ENCODE data around the gene GAB2. TPM values are rescaled to one million over a fixed set of nuclear protein-coding genes. Genes with fewer than 3 reads are reported as not detected.
"Not testable (repeated sequence)": the region's sequence is repeated elsewhere in the genome, so short reads cannot be mapped to it uniquely, and the experiment has no call there.

GAB2 gene
- total and polyA plus RNA-seq, 8 donors, result 18.8 to 59.6 (median 19.7) TPM

DNA sequence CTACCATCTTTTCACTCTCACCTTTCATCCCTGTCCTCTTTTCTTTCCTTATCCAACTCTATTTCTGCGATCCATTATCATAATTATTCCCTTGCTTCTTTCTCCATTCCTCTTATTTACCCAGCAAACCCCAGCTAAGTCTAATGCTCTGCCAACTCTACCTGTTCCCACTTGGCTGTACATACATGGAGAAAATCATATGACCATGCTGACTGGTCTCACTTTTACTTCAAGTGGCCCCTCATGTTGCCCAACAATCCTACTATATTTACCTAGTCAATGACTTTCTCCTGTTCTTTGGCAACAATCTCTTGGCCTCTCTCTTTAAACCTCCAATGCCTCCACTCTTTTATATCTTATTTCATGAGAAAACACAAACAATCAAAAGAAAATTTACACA is 134.8 kb downstream of the GAB2 start:
- peak; percentile 72 for ATAC-seq
- H3K4me3 ChIP-seq, result no peak overlapping the region
- no peaks in the 10 kb centered on the region for H3K27me3 ChIP-seq
- intact Hi-C loops (cut with DNase I), result no loop called here
- no peaks in the 10 kb centered on the region for H3K9me3 ChIP-seq
- TF ChIP-seq, protein P1, sequence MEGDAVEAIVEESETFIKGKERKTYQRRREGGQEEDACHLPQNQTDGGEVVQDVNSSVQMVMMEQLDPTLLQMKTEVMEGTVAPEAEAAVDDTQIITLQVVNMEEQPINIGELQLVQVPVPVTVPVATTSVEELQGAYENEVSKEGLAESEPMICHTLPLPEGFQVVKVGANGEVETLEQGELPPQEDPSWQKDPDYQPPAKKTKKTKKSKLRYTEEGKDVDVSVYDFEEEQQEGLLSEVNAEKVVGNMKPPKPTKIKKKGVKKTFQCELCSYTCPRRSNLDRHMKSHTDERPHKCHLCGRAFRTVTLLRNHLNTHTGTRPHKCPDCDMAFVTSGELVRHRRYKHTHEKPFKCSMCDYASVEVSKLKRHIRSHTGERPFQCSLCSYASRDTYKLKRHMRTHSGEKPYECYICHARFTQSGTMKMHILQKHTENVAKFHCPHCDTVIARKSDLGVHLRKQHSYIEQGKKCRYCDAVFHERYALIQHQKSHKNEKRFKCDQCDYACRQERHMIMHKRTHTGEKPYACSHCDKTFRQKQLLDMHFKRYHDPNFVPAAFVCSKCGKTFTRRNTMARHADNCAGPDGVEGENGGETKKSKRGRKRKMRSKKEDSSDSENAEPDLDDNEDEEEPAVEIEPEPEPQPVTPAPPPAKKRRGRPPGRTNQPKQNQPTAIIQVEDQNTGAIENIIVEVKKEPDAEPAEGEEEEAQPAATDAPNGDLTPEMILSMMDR (IDR thresholded peaks at IDR 0.05), result no peak
- no peak for DNase-seq
- H3K36me3 ChIP-seq, result peaks cover 0 to 14% of the 10 kb centered on the region in 2 donors
- H3K4me1 ChIP-seq, result peaks cover 10 to 46% of the 10 kb centered on the region in 2 donors
- peak overlapping the region in 1 of 2 donors; percentile 18 for H3K27ac ChIP-seq

DNA sequence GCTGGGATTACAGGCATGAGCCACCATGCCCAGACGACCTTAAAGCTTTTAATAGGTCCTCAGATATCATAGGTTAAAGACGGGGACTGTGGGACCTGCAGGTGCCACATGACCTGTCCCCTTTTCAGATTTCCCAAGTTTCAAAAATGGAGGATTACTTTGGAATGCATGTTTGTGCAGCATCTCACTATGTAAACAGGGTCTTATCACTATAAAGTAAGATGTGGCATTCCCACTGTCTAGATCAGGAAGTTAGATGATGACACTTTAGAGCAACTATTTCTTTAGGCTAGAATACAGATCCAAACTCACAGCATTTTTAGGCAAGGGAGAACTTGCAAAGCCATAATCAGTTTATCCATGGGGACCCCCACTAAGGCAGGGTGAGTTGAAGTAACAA is 136.1 kb downstream of the GAB2 start:
- ATAC-seq (no peak), DNase-seq (no peak)
- H3K27me3 ChIP-seq, result no peaks in the 10 kb centered on the region
- peaks cover 0 to 14% of the 10 kb centered on the region in 2 donors for H3K36me3 ChIP-seq
- intact Hi-C loops (cut with DNase I), result no loop called here
- no peak overlapping the region for H3K4me3 ChIP-seq
- TF ChIP-seq, protein P1 (IDR thresholded peaks at IDR 0.05), result no peak
- peaks cover 16 to 58% of the 10 kb centered on the region in 2 donors for H3K4me1 ChIP-seq
- no peaks in the 10 kb centered on the region for H3K9me3 ChIP-seq
- no peak overlapping the region for H3K27ac ChIP-seq

DNA sequence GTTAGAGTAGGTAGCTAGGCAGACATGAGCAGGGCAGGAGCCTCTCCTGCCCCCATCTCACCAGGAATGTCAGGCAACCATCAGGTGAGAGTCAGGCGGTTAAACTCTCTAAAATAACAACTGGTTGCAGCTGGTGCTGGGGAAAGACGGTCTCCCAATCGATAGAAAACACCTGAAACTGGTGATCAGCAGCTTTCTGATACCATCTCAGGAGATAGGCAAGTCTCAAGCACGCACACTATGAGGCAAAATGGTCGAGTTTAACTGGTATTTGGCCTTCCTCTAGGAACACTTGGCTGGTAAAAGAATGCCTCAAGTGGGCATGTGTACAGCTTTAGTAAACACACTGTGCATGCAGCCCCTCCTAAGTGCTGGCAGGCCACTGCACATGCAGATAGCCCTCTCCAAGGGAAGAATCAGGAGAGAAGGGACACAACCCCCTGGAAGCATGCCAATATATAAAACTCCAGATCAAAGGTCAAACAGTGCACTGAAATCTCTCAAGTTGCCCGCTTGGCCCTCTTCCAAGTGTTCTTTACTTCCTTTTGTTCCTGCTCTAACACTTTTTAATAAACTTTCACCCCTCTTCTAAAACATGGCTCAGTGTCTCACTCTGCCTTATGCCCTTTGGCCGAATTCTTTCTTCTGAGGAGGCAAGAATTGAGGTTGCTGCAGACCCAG is 140.2 kb downstream of the GAB2 start:
- peaks cover 16 to 30% of the 10 kb centered on the region in 2 donors for H3K4me1 ChIP-seq
- peak in 2 of 4 donors; percentile 48 to 74 for DNase-seq
- no peak overlapping the region for H3K4me3 ChIP-seq
- H3K27ac ChIP-seq, result peak overlapping the region; percentile 23 to 50
- peaks cover 0 to 8% of the 10 kb centered on the region in 2 donors for H3K9me3 ChIP-seq
- TF ChIP-seq, protein P1 (IDR thresholded peaks at IDR 0.05), result no peak
- peaks cover 0 to 26% of the 10 kb centered on the region in 2 donors for H3K36me3 ChIP-seq
- peak; percentile 88 for ATAC-seq
- H3K27me3 ChIP-seq, result no peaks in the 10 kb centered on the region
- intact Hi-C loops (cut with DNase I), result no loop called here

DNA sequence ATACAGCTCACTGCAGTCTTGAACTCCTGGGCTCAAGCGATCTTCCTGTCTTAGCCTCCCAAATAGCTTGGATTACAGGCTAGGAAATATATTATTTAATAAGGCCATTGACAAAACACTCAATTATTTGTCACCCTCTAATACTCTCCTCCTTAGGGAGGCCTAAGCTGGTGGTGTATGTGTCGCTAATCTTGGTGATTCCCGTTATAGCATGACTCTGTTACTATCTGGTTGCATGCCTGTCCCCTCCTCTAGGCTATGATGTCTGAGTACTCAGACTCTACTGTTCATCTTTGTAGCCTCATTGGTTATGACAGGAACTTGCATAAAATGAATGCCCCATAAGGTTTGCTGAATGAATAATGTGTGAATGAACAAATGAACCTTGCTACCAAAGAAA is 141.3 kb downstream of the GAB2 start:
- intact Hi-C loops (cut with DNase I), result no loop called here
- no peak for ATAC-seq
- TF ChIP-seq, protein P1 (IDR thresholded peaks at IDR 0.05), result no peak
- Histone ChIP-seq H3K36me3 (peaks cover 0 to 30% of the 10 kb centered on the region in 2 donors), H3K4me1 (peaks cover 16 to 30% of the 10 kb centered on the region in 2 donors), H3K27ac (no peak overlapping the region), H3K4me3 (no peak overlapping the region), H3K27me3 (no peaks in the 10 kb centered on the region), H3K9me3 (peaks cover 0 to 11% of the 10 kb centered on the region in 2 donors)
- DNase-seq, result no peak

DNA sequence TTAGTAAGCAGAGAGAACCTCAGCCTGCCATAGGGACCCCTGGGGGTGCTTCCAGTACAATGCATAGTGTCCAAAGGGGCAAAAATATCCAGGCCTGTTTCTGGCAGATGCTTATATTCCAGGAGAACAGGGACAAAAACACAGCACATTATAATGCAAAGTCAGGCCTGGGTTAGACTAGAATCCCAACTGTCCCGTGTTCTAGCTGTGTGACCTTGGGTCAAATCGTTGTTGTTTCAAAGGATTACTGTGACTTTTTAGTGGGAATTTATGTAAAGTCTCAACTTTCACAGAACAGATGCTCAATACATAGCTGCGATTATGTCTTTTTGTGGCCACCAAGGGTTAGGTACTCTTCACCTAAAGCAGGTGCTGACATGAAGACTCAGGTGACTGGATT is 142.9 kb downstream of the GAB2 start:
- intact Hi-C loops (cut with DNase I), result no loop called here
- peaks cover 0 to 20% of the 10 kb centered on the region in 2 donors for H3K36me3 ChIP-seq
- H3K4me3 ChIP-seq, result no peak overlapping the region
- H3K27me3 ChIP-seq, result no peaks in the 10 kb centered on the region
- DNase-seq (no peak), ATAC-seq (no peak)
- peaks cover 16 to 33% of the 10 kb centered on the region in 2 donors for H3K4me1 ChIP-seq
- H3K27ac ChIP-seq, result no peak overlapping the region
- H3K9me3 ChIP-seq, result peaks cover 0 to 11% of the 10 kb centered on the region in 2 donors
- TF ChIP-seq, protein P1 (IDR thresholded peaks at IDR 0.05), result no peak

DNA sequence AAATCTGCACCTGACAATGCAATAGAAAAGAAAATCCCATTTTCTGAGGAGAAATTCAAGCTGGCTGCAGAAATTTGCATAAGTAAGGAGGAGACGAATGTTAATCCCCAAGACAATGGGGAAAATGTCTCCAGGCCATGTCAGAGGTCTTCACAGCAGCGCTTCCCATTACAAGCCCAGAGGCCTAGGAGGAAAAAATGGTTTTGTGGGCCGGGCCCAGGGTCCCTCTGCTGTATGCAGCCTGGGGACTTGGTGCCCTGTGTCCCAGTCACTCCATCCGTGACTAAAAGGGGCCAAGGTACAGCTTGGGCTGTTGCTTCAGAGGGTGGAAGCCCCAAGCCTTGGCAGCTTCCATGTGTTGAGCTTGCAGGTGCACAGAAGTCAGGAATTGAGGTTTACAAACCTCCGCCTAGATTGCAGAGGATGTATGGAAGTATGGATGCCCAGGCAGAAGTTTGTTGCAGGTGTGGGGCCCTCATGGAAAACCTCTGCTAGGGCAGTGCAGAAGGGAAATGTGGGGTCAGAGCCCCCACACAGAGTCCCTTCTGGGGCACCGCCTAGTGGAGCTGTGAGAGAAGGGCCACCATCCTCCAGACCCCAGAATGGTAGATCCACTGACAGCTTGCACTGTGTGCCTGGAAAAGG is 144.9 kb downstream of the GAB2 start:
- DNase-seq; ATAC-seq; H3K4me3 ChIP-seq; intact Hi-C loops (cut with DNase I); H3K27ac ChIP-seq; H3K27me3 ChIP-seq: not testable (repeated sequence)
- Histone ChIP-seq H3K4me1 (peaks cover 6 to 22% of the 10 kb centered on the region in 2 donors), H3K36me3 (peaks cover 0 to 16% of the 10 kb centered on the region in 2 donors), H3K9me3 (peaks cover 0 to 11% of the 10 kb centered on the region in 2 donors)

DNA sequence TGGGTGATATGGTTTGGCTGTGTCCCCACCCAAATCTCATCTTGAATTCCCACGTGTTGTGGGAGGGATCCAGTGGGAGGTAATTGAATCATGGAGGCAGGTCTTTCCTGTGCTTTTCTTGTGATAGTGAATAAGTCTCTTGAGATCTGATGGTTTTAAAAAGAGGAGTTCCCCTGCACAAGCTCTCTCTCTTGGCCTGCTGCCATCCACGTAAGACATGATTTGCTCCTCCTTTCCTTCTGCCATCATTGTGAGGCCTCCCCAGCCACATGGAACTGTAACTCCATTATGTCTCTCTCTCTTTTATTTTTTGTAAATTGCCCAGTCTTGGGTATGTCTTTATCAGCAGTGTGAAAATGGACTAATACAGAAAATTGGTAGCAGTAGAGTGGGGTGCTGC is 145.8 kb downstream of the GAB2 start:
- DNase-seq; H3K27ac ChIP-seq; intact Hi-C loops (cut with DNase I); H3K27me3 ChIP-seq; H3K4me3 ChIP-seq; ATAC-seq: not testable (repeated sequence)
- peaks cover 0 to 13% of the 10 kb centered on the region in 2 donors for H3K4me1 ChIP-seq
- H3K36me3 ChIP-seq, result peaks cover 0 to 16% of the 10 kb centered on the region in 2 donors
- peaks cover 0 to 11% of the 10 kb centered on the region in 2 donors for H3K9me3 ChIP-seq

All from left lung (tissue), 10 donors.